GM12878 (cell line): Measurements from ENCODE around the gene POU2AF1. TPM values are rescaled to one million over a fixed set of nuclear protein-coding genes. Genes with fewer than 3 reads are reported as not detected.

Source experiments
- ATAC-seq: fragments of 200-7000 bp; cut with Tn5 transposase; 3 replicates; pipeline ENCODE4 v1.9.1; 2020; ENCODE audit warnings: mild to moderate bottlenecking, moderate library complexity
- BruUV-seq: library from RNA; stranded (reverse); fragments of 400-500 nt; replicated peaks from 2 replicates; lab custom pipeline; 2021; lab: Mats Ljungman, UMichigan
- CTCF ChIA-PET: fragments of 300-600 bp; sonication (Branson Sonifier 250); formaldehyde crosslinking; extraction: SDS; loops from one replicate; lab custom pipeline; 2021; ENCODE audit warnings: inconsistent platforms; lab: Yijun Ruan, JAX
- POLR2A ChIA-PET: fragments of 350-600 bp; formaldehyde crosslinking; extraction: SDS; loops from one replicate; lab custom pipeline; 2021; ENCODE audit warnings: inconsistent platforms; lab: Charles Lee
- RAD21 ChIA-PET: fragments of 300-600 bp; sonication (Branson Sonifier 250); formaldehyde crosslinking; loops from one replicate; lab custom pipeline; 2023; ENCODE audit warnings: antibody characterized with exemption; ENCODE audit not compliant: unreplicated experiment; lab: Charles Lee
- SMC1A ChIA-PET: fragments of 300-600 bp; sonication (Branson Sonifier 250); formaldehyde crosslinking; loops from one replicate; lab custom pipeline; 2023; ENCODE audit not compliant: unreplicated experiment, uncharacterized antibody; lab: Charles Lee
- DNase-seq: peaks from one replicate; pipeline ENCODE4 v3.0.0-alpha.2; 2011; ENCODE audit warnings: low read depth, low spot score
- FAIRE-seq: peaks from 3 replicates; lab custom pipeline; 2011; peaks lifted over from hg19 to GRCh38; lab: Jason Lieb, UNC
- H2AFZ ChIP-seq: 2 replicates; pipeline ENCODE4 v1.6.0; 2011; ENCODE audit warnings: low read depth, low read length, control low read depth; ENCODE audit not compliant: control insufficient read depth
- H3K27ac ChIP-seq: 2 replicates; pipeline ENCODE4 v1.5.1; 2011; ENCODE audit warnings: control low read depth; ENCODE audit not compliant: control insufficient read depth, insufficient read depth
- H3K27me3 ChIP-seq, 2 experiments: replicated peaks in 1 of 2; 2 replicates each; pipeline versions ENCODE4 v1.6.0 to v1.6.1; 2011; ENCODE audit warnings: low read length in 1 of 2; ENCODE audit not compliant: control insufficient read depth in 2 of 2, insufficient read depth in 2 of 2
- H3K36me3 ChIP-seq, 2 experiments: 2 replicates each; pipeline ENCODE4 v1.5.1; 2011; ENCODE audit warnings: low read length in 1 of 2; ENCODE audit not compliant: control insufficient read depth in 2 of 2, insufficient read depth in 2 of 2
- H3K4me1 ChIP-seq: 2 replicates; pipeline ENCODE4 v1.6.1; 2011; ENCODE audit warnings: mild to moderate bottlenecking, low read length, moderate library complexity, mixed read lengths; ENCODE audit not compliant: control insufficient read depth, insufficient read depth
- H3K4me2 ChIP-seq: 2 replicates; pipeline ENCODE4 v1.6.0; 2011; ENCODE audit warnings: control low read depth; ENCODE audit not compliant: control insufficient read depth, insufficient read depth
- H3K4me3 ChIP-seq: fragments of 200-600 bp; sonication (generic); 2 replicates; pipeline ENCODE4 v1.5.1; 2016
- H3K79me2 ChIP-seq: 2 replicates; pipeline ENCODE4 v1.6.0; 2011; ENCODE audit warnings: low read length; ENCODE audit not compliant: control insufficient read depth, insufficient read depth
- H3K9ac ChIP-seq: 2 replicates; pipeline ENCODE4 v1.8.0; 2011; ENCODE audit warnings: low read length, control low read depth, mixed read lengths; ENCODE audit not compliant: control insufficient read depth, insufficient read depth
- H3K9me3 ChIP-seq: replicated peaks from 3 replicates; pipeline ENCODE4 v1.5.1; 2011; ENCODE audit warnings: mild to moderate bottlenecking, low read length; ENCODE audit not compliant: control insufficient read depth, insufficient read depth
- H4K20me1 ChIP-seq: 2 replicates; pipeline ENCODE4 v1.6.0; 2011; ENCODE audit not compliant: control insufficient read depth, insufficient read depth
- ASH2L ChIP-seq: fragments of 300-600, 200-600 bp; sonication (generic); IDR thresholded peaks from 2 replicates; pipeline ENCODE4 v1.6.1; 2017; ENCODE audit warnings: low read depth, mild to moderate bottlenecking, borderline replicate concordance
- BCL11A ChIP-seq: IDR thresholded peaks from 2 replicates; pipeline ENCODE4 v1.6.1; 2011; ENCODE audit warnings: low read depth, low read length
- ETV6 ChIP-seq, 2 experiments: fragments of 450-650 bp in 1 of 2; IDR thresholded peaks in 1 of 2; conservative IDR thresholded peaks in 1 of 2; 2 replicates each; pipeline ENCODE4 v1.6.1; 2014; ENCODE audit warnings: antibody characterized with exemption in 1 of 2, borderline replicate concordance in 1 of 2, low read depth in 1 of 2, mild to moderate bottlenecking in 1 of 2, moderate library complexity in 1 of 2
- HDAC6 ChIP-seq: fragments of 200-600 bp; sonication (generic); IDR thresholded peaks from one replicate; pipeline ENCODE4 v1.8.0; 2017; ENCODE audit warnings: antibody characterized with exemption; ENCODE audit not compliant: unreplicated experiment
- MYB ChIP-seq: fragments of 150-350 bp; IDR thresholded peaks from 2 replicates; pipeline ENCODE4 v1.6.1; 2014; ENCODE audit warnings: mild to moderate bottlenecking, low read depth, low read length, borderline replicate concordance
- NBN ChIP-seq: fragments of 450-650 bp; IDR thresholded peaks from 2 replicates; pipeline ENCODE4 v1.6.1; 2016
- SIN3A ChIP-seq: IDR thresholded peaks from 2 replicates; pipeline ENCODE4 v1.6.1; 2012; ENCODE audit warnings: low read depth, low read length, improper control_type of control experiment
- SIX5 ChIP-seq: IDR thresholded peaks from 2 replicates; pipeline ENCODE4 v1.6.1; 2011; ENCODE audit warnings: mild to moderate bottlenecking, low read depth, low read length, moderate library complexity; ENCODE audit not compliant: severe bottlenecking
- TARDBP ChIP-seq: IDR thresholded peaks from 2 replicates; pipeline ENCODE4 v1.6.1; 2016; ENCODE audit warnings: borderline replicate concordance
- YY1 ChIP-seq: IDR thresholded peaks from 2 replicates; pipeline ENCODE4 v1.6.1; 2011; ENCODE audit warnings: low read depth, mild to moderate bottlenecking, low read length
- WGBS: methylation state at CpG from one replicate; pipeline ENCODE4 v1.1.6; 2016; ENCODE audit warnings: low lambda C conversion rate; ENCODE audit not compliant: insufficient replicate concordance, insufficient coverage; ENCODE audit errors: missing lambda C conversion rate; 5-methylcytosine and 5-hydroxymethylcytosine counted together
- in situ Hi-C: fragments of 300-500 bp; cut with MboI; formaldehyde crosslinking; loops from 9 replicates; pipeline ENCODE4 v1.14.3; 2018; ENCODE audit warnings: mixed read lengths
- intact Hi-C: fragments of 100-400 bp; cut with micrococcal nuclease; formaldehyde crosslinking; loops from one replicate; pipeline ENCODE4 v1.14.2; 2022; ENCODE audit not compliant: unreplicated experiment
- polyA plus RNA-seq, 11 experiments: library from polyadenylated mRNA; depleted of rRNA in 4 of 11; unstranded in 6 of 11; stranded (reverse) in 5 of 11; fragments of >200 nt; fragmentation: Nextera tagmentation in 4 of 11; fragmentation: Illumina TruSeq in 1 of 11; extraction: Ambion mirVana in 4 of 11; extraction: Trizol in 1 of 11; gene quantifications; 1 replicate in 1 of 11; 2 replicates in 10 of 11; pipeline versions ENCODE4 v1.2.1 to v1.2.3, GENCODE V29; 2011 to 2016; ENCODE audit warnings: inconsistent platforms in 2 of 11, missing spikeins in 2 of 11, low read depth in 1 of 11
- total RNA-seq, 4 experiments: library from RNA; depleted of rRNA in 3 of 4; stranded (reverse); fragments of >200 nt in 3 of 4; fragmentation: Illumina TruSeq in 1 of 4; extraction: Trizol in 1 of 4; gene quantifications; 2 replicates each; pipeline versions ENCODE4 v1.2.1 to v1.2.3, GENCODE V29; 2013 to 2021
- TF ChIP-seq, protein P1 (sequence below): fragments of 150-350 bp; IDR thresholded peaks from 2 replicates; pipeline ENCODE4 v1.6.1; 2014; ENCODE audit warnings: mild to moderate bottlenecking, low read depth, low read length
- TF ChIP-seq, protein P2 (sequence below): fragments of 450-650 bp; IDR thresholded peaks from 2 replicates; pipeline ENCODE4 v1.6.1; 2018; ENCODE audit warnings: mild to moderate bottlenecking, low read depth, moderate library complexity; ENCODE audit not compliant: partially characterized antibody
- TF ChIP-seq, protein P3 (sequence below): IDR thresholded peaks from 2 replicates; pipeline ENCODE4 v1.6.1; 2012; ENCODE audit warnings: improper control_type of control experiment, low read depth, low read length; ENCODE audit not compliant: insufficient replicate concordance

The POU2AF1 gene
- total and polyA plus RNA-seq, 10 of the 15 experiments (the other 5 are each of a cell fraction or from before 2014, with no cell fraction given): 13.1 to 169 (median 75.5) TPM

DNA sequence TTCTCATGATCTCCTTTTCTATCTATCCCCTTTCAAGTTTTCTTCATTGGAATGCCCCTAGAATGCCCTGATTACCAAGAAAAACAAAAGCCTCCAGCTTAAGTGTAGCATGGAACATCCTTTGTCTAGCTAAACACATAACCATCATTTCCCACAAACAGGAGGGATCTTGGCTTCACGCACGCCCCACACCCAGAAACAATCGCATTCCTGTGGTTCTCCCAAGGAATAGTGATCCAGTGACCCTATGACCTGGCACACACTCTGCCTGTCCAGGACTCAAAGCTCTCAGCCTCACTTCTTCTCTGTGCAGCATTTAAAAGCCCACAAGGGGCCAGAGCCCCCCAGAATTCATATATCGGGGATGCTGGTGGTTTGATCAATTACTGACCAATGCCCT, 9.3 kb upstream of the POU2AF1 start:
- CTCF ChIA-PET: interaction anchor here (1.0 to 1.4 kb wide), 4 partner anchors 20 to 106 kb away, joined by 3 to 4 read pairs (median 4); no protein-coding TSS in a partner anchor
- no peak overlapping the region for H3K9ac ChIP-seq
- H3K4me1 ChIP-seq: peaks cover 13% of the 10 kb centered on the region; the same call in 1 of the 2 replicates
- no peaks in the 10 kb centered on the region for H3K79me2 ChIP-seq
- intact Hi-C loops: no loop called here
- no peak overlapping the region for H3K27ac ChIP-seq
- SMC1A ChIA-PET: interaction anchor here (1.3 to 4.2 kb wide), 4 partner anchors 18 to 28 kb away, joined by 4 to 23 read pairs (median 5); no protein-coding TSS in a partner anchor
- no peaks in the 10 kb centered on the region for H3K36me3 ChIP-seq
- H2AFZ ChIP-seq: no peak overlapping the region
- ATAC-seq (no peak), FAIRE-seq (no peak), DNase-seq (no peak)
- no peaks in the 10 kb centered on the region for H4K20me1 ChIP-seq
- POLR2A ChIA-PET: interaction anchor here (1.8 kb wide), 1 partner anchor 27 kb away, joined by 4 read pairs; no protein-coding TSS in a partner anchor
- no peak overlapping the region for H3K4me2 ChIP-seq
- in situ Hi-C loops: no loop called here
- RAD21 ChIA-PET: interaction anchor here (0.6 kb wide), 1 partner anchor 19 kb away, joined by 3 read pairs; no protein-coding TSS in a partner anchor
- 96% methylated on average over 4 of the region's 4 CpGs for WGBS
- peaks cover 2% of the 10 kb centered on the region; the same call in 2 of the 3 replicates for H3K9me3 ChIP-seq
- no TSS peak for BruUV-seq
- H3K27me3 ChIP-seq: no peaks in the 10 kb centered on the region
- no peak overlapping the region for H3K4me3 ChIP-seq
- no peak for TF ChIP-seq YY1
- no peak for TF ChIP-seq HDAC6
- TF ChIP-seq, protein P1, sequence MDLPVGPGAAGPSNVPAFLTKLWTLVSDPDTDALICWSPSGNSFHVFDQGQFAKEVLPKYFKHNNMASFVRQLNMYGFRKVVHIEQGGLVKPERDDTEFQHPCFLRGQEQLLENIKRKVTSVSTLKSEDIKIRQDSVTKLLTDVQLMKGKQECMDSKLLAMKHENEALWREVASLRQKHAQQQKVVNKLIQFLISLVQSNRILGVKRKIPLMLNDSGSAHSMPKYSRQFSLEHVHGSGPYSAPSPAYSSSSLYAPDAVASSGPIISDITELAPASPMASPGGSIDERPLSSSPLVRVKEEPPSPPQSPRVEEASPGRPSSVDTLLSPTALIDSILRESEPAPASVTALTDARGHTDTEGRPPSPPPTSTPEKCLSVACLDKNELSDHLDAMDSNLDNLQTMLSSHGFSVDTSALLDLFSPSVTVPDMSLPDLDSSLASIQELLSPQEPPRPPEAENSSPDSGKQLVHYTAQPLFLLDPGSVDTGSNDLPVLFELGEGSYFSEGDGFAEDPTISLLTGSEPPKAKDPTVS: no peak
- no peak for TF ChIP-seq ASH2L
- no peak for TF ChIP-seq MYB
- no peak for TF ChIP-seq SIX5
- TF ChIP-seq BCL11A: no peak
- TF ChIP-seq ETV6 (conservative IDR thresholded peaks at IDR 0.05 in 1 of 2, IDR thresholded peaks at IDR 0.05 in 1 of 2; ENCODE audit: borderline replicate concordance in 1 of 2, low read depth in 1 of 2): no peak
- TF ChIP-seq SIN3A: no peak
- TF ChIP-seq NBN: no peak
- TF ChIP-seq, protein P2, sequence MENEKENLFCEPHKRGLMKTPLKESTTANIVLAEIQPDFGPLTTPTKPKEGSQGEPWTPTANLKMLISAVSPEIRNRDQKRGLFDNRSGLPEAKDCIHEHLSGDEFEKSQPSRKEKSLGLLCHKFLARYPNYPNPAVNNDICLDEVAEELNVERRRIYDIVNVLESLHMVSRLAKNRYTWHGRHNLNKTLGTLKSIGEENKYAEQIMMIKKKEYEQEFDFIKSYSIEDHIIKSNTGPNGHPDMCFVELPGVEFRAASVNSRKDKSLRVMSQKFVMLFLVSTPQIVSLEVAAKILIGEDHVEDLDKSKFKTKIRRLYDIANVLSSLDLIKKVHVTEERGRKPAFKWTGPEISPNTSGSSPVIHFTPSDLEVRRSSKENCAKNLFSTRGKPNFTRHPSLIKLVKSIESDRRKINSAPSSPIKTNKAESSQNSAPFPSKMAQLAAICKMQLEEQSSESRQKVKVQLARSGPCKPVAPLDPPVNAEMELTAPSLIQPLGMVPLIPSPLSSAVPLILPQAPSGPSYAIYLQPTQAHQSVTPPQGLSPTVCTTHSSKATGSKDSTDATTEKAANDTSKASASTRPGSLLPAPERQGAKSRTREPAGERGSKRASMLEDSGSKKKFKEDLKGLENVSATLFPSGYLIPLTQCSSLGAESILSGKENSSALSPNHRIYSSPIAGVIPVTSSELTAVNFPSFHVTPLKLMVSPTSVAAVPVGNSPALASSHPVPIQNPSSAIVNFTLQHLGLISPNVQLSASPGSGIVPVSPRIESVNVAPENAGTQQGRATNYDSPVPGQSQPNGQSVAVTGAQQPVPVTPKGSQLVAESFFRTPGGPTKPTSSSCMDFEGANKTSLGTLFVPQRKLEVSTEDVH: no peak
- no peak for TF ChIP-seq TARDBP
- TF ChIP-seq, protein P3, sequence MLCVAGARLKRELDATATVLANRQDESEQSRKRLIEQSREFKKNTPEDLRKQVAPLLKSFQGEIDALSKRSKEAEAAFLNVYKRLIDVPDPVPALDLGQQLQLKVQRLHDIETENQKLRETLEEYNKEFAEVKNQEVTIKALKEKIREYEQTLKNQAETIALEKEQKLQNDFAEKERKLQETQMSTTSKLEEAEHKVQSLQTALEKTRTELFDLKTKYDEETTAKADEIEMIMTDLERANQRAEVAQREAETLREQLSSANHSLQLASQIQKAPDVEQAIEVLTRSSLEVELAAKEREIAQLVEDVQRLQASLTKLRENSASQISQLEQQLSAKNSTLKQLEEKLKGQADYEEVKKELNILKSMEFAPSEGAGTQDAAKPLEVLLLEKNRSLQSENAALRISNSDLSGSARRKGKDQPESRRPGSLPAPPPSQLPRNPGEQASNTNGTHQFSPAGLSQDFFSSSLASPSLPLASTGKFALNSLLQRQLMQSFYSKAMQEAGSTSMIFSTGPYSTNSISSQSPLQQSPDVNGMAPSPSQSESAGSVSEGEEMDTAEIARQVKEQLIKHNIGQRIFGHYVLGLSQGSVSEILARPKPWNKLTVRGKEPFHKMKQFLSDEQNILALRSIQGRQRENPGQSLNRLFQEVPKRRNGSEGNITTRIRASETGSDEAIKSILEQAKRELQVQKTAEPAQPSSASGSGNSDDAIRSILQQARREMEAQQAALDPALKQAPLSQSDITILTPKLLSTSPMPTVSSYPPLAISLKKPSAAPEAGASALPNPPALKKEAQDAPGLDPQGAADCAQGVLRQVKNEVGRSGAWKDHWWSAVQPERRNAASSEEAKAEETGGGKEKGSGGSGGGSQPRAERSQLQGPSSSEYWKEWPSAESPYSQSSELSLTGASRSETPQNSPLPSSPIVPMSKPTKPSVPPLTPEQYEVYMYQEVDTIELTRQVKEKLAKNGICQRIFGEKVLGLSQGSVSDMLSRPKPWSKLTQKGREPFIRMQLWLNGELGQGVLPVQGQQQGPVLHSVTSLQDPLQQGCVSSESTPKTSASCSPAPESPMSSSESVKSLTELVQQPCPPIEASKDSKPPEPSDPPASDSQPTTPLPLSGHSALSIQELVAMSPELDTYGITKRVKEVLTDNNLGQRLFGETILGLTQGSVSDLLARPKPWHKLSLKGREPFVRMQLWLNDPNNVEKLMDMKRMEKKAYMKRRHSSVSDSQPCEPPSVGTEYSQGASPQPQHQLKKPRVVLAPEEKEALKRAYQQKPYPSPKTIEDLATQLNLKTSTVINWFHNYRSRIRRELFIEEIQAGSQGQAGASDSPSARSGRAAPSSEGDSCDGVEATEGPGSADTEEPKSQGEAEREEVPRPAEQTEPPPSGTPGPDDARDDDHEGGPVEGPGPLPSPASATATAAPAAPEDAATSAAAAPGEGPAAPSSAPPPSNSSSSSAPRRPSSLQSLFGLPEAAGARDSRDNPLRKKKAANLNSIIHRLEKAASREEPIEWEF: no peak
